Posterior cingulate gyrus (tissue), 11 donors: Measurements from ENCODE around the gene POLR1A.

ENCODE experiments used
- DNase-seq, 10 donors: peaks; one replicate each; pipeline versions ENCODE4 v3.0.0 to v3.0.0-alpha.2; 2020 to 2021; ENCODE audit warnings: mixed read lengths in 3 of 10
- intact Hi-C: fragments of 100-400 bp; cut with DNase I; formaldehyde crosslinking; loops from one replicate; pipeline ENCODE4 v1.15.1; 2023

POLR1A gene

DNA sequence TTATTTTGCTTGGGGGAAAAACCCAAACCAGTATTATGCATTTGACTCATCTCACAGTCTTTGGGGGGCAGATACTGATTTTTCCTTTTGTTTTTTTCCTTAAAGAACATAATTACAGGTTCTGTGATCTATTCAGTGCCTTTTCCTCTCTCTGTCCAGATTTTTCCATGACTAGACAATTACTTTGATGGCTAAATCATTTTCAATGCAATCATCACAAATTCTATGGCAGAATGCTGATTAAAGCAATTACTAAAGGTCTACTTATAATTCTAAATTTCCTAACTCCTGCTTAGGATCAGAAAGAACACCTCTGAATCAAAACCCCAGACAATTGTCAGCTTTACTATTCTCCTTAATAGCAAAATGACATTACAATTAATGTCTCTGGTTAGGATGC, 38.8 kb downstream of the POLR1A start:
- no peak for DNase-seq
- intact Hi-C loops = no loop called here

DNA sequence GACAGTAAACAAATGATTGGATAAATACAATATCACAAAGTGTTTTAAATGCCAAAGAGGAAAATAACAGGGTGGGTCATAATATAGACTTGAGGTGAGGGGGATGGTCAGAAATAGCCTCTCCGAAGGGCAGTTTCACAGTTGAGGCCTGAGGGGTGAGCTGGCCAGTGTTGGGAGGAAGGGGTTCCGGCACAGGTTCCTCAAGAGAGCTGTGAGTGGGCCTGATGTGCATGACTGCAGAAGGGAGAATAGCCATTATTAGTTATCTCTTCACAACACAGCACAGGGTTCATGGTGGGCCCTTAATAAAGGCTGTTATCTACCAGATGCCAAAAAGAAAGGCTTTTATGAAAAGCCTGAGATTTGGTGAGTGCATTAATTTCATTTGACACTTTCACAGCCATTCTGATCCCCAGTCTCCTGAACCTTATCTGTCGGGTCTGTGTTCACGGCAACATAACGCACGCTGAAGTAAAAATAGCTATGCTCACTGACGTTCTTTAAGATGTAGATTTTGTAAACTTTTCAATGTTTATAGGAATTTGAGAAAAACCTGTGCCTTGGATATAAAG, 39.6 kb downstream of the POLR1A start:
- intact Hi-C loops = no loop called here

DNA sequence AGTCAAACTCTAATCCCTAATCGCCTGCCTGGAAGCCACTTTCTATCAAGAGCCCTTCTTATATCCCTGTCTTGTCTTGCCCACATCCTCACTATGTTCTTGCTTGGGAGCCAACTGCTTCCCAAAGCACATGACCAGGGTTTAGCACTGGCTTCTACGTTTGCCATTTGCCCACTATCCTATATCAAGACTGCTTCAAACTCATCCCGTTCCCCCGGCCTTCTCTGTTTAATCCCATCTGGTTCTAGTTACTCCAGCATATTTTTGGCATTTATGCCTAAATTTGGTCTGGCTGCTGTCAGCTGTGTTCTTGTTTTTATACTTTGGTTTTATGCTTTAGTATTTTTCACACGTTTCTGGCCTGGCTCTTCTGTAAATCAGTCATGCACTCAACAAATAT, 40.2 kb downstream of the POLR1A start:
- peak in 2 of 10 donors; percentile 37 to 79 for DNase-seq
- intact Hi-C loops = no loop called here

More for the DNA sequence above, 39.6 kb downstream of the POLR1A start:
- peak in 1 of 10 donors; percentile 61 for DNase-seq

DNA sequence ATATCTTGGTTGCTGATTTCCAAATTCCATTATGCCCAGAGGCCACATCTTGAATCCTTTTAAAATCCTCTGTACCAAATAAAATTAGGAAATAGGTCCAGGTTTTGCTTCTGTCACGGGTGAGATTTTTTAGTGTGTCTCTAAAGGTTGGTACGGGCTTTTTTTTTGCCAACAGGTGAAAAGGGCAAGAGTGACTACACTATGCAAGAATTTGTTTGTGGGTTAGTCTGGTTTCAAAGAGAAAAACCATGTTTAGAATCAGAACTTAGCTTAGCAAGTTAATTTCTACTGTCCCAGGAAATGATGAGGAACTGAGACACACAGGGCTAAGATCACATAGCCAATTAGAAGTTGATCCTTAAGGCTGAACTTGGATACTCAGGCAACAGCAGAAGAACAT, 41.7 kb downstream of the POLR1A start:
- DNase-seq = no peak
- intact Hi-C loops = no loop called here

DNA sequence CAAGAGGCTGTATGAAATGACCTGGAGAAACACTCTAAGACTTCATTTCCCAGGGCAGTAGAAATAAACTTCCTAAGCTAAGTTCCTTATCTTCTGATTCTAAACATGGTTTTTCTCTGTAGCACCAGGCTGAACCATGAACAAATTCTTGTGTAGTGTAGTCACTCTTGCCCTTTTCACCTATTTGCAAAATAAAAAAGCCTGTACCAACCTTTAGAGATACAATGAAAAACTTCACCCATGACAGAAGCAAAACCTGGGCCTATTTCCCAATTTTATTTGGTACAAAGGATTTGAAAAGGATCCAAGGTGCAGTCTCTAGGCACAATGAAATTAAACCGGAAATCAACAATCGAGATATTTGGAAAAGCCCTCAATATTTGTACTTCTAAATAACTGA, 43.6 kb downstream of the POLR1A start:
- intact Hi-C loops = no loop called here
- DNase-seq = no peak

DNA sequence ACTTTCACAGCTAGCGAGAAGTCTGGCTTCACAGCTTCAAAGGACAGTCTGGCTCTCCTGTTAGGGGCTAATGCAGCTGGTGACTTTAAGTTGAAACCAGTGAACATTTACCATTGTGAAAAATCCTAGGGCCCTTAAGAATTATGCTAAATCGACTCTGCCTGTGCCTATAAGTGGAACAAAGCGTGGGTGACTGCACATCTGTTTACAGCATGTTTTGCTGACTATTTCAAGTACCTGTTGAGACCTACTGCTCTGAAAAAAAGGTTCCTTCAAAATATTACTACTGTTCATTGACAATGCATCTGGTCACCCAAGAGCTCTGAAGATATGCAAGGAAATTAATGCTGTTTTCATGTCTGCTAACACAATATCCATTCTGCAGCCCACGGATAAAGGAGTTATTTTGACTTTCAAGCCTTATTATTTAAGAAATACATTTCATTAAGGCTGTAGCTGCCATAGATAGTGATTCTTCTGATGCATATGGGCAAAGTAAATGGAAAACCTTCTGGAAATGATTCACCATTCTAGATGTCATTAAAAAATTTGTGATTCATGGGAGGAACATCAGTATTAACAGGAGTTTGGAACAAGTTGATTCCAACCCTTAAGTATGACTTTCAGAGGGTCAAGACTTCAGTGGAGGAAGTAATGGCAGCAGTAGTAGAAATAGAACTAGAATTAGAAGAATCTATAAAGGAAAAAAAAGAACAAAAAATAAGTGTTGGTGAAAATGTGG, 48.9 kb downstream of the POLR1A start:
- DNase-seq = peak in 1 of 10 donors; percentile 2
- intact Hi-C loops = no loop called here

DNA sequence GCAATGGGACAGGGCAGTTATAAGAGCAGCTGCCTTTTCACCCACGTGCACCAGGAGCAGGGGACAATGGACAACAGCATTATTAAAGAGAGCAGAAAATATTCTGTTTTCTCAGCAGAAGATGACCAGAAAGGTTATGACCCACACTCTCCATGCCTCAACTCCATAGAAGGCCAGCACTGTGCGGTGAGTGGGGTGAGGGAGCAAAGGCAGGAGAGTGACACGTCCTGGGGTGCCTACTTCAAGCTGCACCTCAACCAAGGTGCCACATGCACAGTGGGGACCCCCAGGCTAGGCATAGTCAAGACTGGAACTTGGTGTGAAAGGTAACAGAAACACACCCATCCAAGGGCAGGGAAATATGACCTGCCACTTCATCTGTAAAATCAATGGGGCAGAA, 50.4 kb downstream of the POLR1A start:
- DNase-seq = no peak
- intact Hi-C loops = no loop called here

DNA sequence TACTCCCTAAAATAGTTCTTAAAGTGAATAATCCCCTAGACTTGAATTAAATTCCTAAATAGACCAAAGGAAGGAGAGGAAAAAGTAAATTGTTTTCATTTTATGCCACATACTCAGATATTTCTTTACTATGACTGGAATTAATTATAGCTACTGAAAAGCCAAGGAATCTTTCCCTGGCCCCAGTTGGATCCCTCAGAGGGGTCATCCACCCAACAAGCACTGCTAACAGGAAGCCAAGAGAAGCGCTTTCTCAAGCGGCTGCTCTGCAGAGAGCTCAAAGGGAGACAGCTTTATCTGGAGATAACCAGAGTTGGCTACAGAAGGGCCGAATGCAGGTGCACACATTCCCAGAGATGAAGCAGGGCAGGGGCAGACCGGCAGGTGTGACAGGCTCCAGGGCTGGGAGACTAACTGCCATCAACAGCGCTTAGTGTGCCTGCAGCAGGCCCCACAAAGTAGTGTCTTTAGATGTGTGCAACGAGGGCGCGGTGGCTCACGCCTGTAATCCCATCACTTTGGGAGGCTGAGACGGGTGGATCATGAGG, 51.1 kb downstream of the POLR1A start:
- peak in 1 of 10 donors; percentile 32 for DNase-seq
- intact Hi-C loops = no loop called here

DNA sequence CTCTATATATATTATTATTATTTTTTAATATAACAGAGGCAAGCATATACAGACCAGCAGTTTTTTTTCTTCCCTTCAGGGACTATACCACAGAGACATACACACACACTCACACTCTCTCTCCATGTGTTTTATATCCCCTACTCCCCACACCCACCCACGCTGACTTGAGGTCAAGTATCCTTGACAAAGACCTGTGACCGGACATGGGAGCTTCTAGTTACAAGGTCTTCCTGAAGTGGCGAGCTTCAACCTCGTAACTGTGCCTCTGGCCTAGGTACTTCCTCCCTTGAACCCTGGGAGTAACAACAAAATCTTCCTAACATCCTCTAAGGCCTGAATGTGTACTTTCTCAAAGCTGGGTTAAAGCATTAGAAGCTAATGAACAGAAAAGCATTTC, 52.5 kb downstream of the POLR1A start:
- intact Hi-C loops = no loop called here
- peak in 1 of 10 donors; percentile 13 for DNase-seq

DNA sequence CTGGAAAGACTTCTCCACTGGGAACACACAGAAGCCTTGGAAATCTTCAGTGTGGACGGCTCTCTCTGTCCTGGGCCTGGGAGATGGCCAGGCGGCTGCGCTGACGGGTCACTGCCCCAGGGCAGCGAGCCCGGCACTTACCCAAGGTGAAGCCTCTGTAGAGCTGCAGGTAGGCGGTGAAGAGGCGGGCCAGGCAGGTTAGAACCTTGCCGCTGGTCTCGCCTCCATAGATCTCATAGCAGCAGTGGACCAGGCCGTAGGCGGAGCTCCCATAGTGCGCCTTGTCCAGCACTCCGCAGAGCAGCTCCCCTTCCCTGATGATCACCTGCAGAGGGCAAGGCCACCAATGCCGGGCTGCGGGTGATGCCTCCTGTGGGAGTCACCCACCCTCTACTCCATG, 53.0 kb downstream of the POLR1A start:
- intact Hi-C loops = no loop called here
- peak in 2 of 10 donors; percentile 9 to 36 for DNase-seq

DNA sequence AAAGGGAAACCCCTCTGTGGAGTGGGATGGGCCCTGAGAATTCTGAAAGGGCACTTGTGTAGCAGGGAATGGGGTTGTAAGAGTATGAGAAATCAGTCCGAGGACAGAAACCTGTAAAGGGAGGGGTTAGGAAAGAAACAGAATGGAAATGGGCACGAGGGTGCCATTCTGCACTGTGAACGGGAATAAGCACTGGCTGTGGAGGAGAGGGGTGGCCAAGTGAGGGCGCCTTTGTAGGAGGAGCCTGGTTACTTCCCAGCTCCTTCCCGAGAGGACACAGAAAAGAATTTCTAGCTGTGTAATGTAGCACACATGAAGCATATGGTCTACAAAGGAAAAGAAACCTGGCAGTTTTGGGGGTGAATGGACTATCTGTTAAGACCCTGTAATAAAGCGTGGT, 53.4 kb downstream of the POLR1A start:
- intact Hi-C loops = no loop called here
- peak in 1 of 10 donors; percentile 2 for DNase-seq

DNA sequence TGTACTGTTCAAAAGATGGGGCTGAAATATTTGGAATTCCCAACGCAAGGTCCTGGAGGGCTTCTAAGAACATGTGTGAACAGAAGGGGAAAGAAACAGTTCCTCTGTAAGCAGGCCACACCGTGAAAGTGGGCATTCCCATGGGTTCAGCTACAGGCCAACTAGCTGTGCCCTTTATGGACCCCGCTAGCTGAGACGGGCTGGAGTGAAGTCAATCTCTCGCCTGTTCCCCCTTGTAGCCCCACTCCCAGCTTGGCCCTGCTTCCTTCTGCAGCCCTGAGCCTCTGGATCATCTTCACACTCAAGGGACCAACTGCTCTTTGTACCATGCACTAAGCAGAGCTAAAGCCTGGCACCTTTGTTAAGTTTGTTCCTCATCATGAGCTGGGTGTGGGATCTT, 55.4 kb downstream of the POLR1A start:
- intact Hi-C loops = no loop called here
- DNase-seq = peak in 2 of 10 donors; percentile 7 to 14

DNA sequence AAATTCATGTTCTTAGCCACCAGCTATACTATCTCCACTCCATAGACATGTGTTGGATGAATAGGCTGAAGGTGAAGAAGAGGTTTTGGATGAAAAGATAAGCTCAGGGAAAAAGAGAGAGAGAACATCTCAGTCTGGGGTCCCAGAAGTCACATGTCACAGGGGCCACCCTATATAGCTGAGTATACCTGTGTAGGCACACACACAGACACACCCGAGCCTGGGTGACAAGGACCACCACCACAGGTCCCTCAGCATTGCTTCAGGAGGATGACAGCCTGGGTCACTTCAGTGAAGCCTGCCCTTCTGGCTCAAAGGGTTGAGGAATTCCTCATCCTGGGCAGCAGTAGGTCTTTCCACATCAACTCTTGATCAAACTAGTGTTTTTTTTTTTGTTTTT, 56.2 kb downstream of the POLR1A start:
- intact Hi-C loops = no loop called here
- DNase-seq = peak in 1 of 10 donors; percentile 14

DNA sequence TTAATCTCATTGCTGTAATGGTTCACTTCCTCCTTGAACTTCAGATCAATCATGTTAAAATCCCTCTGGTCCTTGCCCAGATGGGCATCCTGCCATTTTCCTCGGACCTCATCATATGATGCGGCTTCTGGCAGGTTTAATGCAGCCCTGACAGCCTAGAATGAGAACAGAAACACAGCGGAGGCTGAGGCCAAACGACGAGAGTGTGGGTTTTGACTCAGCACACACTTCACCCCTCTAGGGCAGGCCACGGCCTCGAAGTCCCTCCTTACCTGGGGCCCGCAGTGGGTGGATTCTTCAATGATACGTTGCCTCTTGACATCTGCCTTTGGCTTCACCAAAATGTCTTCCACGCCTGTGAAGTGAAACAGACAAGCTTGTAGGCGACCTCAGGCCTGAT, 56.8 kb downstream of the POLR1A start:
- intact Hi-C loops = no loop called here
- peak in 2 of 10 donors; percentile 3 to 48 for DNase-seq

DNA sequence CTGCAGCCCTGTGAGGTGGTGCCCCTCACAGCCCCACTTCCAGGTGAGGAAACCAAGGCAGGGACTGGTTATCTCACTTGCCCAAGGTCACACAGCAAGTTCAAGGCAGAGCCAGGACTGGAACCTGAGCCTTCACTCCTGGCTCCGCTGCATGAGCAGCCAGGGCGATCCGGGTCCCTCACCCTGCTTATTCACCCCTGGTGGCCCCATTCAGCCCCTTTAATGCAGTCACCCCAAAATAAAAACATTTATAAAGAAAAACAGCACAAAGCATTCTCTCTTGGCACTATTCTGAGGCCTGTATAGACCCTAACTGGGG, 57.3 kb downstream of the POLR1A start:
- DNase-seq = peak in 1 of 10 donors; percentile 65
- intact Hi-C loops = no loop called here

DNA sequence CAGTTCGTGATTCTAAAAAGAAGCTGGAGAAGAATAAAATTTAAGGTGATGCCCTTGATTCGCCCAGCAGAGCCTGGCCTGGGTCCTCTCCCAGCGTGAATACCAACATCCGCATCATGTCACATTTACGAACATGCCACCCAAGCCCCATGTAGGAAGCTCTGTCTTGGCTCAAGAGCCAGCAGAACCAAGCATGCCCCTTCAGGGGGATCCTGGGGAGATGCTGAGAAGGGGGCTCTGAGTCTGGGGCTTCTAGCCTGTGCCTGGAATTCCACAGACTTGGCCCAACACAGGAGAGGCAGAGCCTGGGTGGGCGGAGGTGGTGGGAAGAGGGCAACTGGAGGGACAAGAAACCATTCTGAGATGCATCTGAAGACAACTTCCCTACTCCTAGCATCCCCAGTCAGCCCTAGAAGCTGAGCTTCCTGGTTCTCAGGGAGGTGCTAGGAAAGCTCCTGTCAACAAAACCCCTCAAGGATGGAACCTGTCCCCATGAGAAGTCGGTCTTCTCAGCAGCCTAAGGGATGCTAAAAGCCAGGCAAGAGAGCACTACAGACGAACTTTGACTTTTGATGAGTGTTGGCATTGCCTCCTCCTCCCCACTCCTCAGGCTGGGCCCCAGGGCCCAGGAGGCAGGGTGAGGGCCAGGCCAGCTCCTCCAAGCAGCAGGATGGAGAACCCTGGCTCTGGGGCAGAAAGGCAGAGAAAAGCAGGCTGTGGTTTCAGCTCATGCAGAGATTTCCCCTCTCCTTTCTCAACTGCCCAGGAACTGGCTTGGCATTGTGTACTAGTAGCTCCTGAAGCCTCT, 57.9 kb downstream of the POLR1A start:
- peak in 3 of 10 donors; percentile 11 to 55 (median 40) for DNase-seq
- intact Hi-C loops = no loop called here

DNA sequence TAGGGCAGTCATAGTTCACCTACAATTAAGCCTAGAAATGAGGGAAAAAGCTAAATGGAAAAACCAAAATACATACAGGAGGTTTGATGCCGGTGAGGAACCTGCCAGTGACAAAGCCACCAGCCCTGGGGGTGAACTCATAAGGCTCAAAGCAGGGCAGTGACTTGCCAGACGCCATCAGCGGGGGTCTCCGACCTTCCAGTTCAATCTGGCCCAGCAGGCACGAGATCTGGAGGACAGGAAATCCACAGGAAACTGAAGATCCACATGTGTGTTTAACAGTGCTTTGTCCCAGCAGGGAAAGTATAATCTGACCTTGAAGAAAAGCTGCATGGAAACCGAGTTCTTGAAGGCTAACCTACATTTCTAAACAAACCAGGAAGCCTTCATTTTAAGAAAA, 60.1 kb downstream of the POLR1A start:
- peak in 1 of 10 donors; percentile 25 for DNase-seq
- intact Hi-C loops = no loop called here

DNA sequence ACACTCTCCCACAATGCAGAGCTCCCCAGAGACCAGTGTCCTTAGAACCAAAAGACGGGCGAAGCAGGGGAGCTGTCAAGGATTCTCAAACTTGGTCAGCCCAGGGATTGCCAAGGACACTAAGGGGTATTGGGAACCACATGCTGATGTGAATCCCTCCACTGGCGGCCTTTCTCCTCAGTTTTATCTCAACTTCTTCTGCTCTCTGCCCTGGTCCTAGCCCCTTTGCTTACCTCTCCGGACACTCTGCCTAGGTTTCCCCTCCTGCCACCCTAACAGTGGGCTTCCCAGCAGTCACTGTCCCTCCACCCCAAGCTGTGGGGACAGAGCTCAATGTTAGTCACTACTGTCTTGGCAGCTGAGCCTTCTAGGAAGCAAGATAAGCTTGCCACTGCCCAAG, 61.1 kb downstream of the POLR1A start:
- intact Hi-C loops = no loop called here
- DNase-seq = peak in 1 of 10 donors; percentile 43

DNA sequence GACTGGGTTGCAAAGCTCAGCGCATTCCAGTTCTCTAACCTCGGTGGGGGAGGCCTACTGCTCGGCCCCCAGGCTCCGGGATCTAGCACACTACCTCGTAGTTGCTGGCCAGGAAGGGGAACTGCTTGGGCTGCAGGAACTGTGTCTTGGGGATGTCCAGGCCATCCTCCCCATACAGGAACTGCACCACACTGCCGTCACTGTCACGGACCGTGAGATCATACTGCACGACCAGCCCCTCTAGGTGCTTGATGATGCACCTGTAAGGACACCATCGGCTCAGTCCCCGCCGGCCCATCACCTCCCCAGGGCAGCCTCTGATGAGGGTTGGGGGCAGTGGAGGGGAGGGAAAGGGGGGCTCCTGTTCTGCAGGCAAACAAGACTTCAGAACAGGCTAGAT, 61.6 kb downstream of the POLR1A start:
- peak in 3 of 10 donors; percentile 7 to 74 (median 59) for DNase-seq
- intact Hi-C loops = no loop called here

DNA sequence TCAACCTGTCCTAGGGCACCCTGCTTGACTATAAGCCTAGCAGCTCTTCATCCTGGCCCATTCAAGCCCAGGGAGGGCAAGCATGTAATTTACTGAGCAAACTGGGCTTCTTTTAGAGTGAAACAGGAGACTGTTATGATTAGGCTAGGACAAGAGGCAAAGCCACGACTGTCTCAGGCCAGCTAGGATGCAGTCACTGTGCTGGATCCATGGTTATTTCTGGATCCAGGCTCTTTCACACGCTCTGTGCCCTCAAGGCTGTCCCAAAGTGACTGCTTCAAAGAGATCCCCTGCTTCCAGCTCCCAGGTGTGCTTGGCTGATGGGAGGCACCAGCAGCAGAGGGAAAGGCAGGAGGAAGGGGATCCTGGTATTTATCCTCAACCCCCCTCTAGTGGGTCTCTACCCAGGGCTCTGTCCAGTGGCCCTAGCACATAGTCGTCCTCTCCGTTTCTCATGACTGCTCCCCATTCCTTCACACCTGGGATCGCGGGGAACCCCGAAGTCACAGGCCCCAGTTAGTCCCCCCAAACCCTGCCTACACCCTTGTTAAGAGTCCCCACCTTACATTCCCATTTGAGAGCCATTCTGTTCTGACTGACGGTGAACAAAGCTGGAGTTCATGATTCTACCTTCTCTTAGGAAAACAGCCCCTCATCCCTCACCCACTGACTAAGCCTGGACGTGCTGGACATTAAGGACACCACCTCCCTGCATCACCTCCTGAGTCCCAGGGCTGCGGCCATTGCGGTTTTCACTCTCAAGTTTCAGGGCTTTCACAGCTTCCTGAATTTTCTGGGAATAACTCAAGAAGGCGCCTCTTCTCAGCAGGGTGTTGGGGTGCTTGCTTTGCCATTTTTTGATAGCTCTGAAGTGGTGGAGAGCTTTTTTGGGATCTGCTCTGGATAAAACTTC, 63.2 kb downstream of the POLR1A start:
- DNase-seq = peak in 3 of 10 donors; percentile 12 to 39 (median 29)
- intact Hi-C loops = no loop called here
